Inferior parietal cortex (tissue), 1 donor: ENCODE data around the gene CHCHD5.

Source experiments
- DNase-seq: peaks from one replicate; pipeline ENCODE4 v3.0.0-alpha.2; 2016; ENCODE audit errors: extremely low spot score

The CHCHD5 gene

DNA sequence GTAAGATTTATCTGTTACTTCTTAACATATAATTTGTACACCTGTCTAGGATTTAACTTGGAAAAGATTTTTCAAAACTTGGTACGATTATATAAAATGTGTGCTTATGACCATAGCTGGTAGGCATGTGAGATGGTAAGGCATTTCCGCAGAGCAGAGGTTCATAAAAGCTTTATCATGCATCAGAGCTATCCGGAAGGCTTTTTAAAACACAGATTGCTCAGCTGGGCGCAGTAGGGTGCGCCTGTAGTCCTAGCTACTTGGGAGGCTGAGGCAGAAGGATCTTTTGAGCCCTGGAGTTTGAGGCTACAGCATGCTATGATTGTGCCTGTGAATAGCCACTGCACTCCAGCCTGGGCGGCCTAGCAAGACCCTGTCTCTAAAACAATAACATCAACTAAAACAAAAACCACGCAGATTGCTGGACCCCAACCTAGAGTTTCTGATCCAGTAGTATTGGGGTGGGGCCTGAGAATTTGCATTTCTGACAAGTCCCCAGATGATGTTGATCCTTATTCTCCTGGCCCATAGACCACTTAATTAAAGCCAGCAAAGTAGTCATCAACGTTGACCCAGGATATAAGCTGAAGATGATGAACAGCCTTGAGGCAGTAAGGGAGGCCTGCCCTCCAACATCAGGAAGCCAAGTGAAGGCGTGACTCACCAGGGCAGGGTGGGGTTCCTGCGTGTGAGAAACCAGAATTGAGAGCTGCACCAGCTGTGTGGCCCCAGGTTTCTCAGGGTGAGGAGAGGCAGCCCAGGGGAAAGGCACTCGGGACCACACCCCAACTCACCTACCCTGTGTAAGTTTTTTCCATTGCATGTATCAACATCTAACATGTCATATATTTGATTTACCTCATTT is 39.7 kb downstream of the CHCHD5 start:
- DNase-seq, result no peak

DNA sequence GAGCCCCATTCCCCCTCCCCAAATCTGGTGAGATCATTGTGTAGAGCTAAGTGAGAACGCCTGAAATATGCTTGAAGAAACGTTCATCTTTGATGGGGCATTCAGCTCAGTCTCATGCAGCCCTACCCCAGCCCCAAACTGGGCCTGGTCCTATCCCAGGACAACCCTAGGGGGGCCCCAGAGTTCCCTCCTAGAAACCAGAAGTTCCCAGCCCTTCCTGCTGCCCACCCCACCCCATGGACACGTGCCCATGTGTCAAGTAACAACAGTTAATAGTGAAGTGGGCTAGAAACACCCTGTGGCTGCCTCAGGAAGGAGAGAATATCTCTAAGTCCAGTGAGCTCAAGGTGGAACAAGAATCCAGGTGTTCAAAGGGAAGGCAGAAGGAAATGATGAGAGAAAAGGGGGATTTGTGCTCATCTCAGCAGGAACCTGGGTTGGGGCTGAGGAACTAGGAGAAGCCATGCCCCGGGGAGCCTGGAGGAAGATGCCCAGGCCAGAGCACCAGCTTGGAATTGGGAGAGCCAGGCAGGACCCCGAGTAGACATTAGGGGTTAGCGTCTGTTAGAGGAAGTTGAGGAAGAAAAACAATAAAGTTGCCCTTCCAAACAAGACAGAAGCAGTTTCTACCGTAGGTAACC is 41.2 kb downstream of the CHCHD5 start:
- DNase-seq, result no peak

DNA sequence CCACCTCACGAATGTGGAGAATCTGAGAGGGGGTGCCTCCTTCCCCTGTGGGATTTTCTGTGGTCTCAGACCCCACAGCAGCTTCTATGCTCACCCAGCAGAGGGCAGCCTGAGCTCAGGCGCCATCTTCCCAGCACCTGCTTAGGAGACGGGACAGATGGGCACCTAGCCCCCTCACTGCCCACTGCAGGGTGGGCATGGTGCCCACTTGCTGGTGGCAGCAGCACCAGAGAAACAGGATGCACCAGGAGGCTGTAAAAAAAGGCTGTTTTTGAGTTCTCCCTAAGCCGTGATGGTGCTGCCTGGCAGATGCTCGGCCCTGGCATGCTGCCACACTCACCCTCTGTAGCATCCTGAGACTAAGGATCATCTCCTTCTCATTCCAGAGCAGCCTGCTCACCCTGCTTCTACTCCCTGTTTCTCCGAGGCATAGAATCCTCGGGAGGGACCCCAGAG is 42.2 kb downstream of the CHCHD5 start:
- peak; percentile 77 for DNase-seq

DNA sequence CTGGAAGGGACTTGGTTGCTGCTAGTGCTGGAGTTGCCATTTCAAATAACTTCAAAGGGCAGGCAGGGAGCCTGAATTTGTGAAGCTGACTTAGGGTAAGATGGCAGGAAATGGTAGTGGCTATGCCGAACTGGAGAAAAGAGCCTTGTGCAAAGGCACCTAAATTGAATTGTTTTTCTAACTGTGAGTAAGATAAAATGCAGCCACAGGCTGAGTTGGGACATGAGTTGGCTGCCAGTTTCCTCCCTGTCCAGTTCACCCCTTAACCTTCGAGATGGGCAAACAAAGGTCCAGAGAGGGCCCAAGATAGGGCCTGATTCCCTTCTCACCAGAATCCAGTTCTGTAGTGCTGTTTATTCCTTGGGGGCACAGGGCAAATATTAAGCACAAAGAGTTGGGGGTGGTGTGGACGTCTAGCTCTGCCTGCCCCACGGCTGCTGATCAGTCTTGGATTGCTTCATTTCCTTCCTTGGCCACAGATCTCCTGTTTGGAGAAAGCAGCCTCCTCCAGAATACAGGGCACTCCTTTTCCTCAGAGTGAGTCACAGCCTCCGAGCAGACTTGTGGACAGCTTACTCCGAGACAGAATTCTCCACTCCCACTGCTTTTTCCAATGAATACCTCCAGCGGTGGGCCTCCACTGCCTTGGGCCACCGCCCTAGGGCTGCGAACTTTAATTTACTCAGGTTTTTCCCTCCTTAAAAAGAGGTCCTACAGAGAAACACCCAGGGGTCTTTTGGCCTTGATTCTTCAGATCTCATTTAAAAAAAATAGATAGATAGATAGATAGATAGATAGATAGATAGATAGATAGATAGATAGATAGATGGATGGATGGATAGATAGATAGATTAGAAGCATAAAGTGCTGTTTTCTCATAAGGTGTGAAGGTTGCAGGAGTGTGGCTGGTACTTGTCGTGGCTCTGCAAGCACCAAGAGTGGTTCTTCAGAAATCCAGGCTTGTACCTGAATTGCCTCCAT is 42.9 kb downstream of the CHCHD5 start:
- peak; percentile 45 for DNase-seq

DNA sequence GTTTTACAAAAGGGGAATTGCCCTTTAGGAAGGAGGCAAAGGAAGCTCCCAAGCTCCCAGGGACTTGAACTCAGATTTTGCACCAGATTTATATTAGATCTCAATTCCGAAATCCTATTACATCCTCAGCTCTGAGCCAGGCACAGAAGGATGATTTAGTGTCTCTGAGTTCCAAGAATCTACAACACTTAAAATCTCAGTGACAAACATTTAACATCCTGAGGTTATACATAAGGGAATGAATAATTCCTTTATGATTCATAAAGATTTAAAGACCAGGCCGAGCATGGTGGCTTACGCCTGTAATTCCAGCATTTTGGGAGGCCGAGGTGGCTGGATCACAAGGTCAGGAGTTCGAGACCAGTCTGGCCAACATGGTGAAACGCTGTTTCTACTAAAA is 44.8 kb downstream of the CHCHD5 start:
- DNase-seq, result no peak

DNA sequence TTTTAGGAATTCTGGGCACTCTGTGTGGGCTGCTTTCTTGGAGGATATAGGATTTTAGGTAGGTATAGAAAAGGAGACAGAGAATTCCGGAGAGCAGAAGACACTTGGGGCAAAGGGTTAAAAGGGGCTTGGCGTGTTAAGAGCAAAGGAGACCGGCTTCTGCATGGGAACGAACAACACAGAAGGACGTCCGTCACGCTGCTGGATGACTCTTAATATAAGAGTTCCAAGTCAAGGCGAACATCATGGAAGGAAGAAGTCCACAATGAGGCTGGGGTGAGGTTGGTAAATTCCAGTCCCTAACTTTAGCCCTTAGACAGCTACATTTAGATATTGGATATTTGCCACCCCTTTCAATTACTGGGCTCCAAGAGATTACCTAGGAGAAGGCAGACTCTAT is 45.4 kb downstream of the CHCHD5 start:
- no peak for DNase-seq

DNA sequence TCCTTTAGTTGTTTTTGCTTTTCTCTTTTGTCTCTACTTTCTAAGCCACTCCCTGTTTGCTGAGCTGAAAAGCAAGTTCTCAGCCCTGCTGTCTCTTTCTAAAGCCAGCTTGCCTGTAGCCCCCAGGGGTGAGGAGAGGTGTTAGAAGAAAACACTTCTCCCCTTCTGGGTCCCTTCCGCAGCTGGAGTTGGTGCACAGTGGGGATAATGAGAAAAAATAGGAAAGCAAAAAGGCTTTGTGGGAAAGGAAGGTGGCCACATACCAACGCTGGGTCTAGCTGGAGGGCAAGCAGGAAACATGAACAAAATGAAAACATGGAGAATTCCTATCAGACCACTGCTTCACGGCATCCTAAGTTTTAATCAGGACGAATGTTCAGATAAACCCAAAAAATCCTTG is 45.9 kb downstream of the CHCHD5 start:
- DNase-seq, result no peak

DNA sequence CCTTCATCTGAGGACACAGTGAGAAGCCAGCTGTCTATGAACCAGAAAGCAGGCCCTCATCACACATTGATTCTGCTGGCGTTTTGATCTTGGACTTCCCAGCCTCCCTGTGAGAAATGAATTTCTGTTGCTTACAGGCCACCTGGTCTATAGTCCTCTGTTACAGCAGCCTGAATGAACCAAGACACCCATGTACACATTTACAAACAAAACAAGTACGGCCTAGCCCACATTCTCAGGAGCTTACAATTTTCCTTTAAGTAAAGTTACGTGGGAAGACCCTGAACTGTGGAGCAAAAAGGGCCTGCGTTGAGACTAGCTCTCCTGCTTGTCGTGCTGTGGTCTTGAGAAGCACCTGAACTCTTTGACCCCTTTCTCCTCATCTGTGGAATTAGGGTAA is 49.3 kb downstream of the CHCHD5 start:
- DNase-seq, result no peak

DNA sequence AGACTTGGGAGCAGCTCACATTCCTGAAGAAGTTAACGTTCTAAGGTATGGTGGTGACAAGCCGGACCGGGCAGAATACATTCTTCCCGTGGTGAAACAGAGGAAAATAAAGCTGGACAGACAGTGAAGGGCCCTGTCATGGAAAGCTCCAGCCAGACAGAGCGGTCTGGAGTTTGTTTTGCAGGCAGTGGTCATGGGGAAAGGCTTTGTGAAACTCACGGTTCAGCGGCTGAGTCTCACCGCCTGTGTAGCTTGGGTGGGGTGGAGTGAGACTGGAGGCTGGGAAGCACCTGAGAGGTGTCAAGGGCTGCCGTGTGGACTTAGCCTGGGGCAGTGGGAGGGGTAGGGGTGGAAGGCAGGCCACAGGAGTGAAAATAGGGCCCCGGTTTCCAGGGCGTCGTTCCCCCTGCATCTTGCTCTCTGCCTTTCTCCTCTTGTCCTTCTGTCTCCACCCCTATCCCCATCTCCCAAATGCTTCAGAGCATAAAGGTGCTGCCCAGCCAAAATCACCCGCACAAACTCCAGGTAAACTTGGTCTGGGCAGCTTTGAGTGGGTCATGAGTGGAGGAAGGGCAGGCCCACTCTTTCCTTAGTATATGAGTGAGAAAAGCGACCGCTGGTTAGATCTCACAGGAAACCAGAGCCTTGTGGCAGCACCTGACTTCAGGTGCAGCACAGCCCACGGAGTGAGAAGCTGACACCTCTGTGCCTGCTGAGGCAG is 49.9 kb downstream of the CHCHD5 start:
- DNase-seq, result no peak

DNA sequence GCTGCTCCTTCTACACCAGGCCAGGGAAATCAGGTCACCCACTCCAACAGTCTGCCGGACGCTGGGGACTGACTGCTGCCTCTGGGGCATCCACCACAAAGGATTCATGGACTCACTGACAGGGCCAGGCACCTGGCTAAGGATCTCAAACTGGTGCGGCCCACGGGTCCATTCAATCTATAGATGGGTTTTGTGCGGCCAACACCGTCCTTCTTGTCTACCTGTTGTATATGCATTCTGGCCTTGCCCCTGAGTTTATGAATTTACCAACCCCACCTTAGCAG is 50.4 kb downstream of the CHCHD5 start:
- DNase-seq, result no peak

DNA sequence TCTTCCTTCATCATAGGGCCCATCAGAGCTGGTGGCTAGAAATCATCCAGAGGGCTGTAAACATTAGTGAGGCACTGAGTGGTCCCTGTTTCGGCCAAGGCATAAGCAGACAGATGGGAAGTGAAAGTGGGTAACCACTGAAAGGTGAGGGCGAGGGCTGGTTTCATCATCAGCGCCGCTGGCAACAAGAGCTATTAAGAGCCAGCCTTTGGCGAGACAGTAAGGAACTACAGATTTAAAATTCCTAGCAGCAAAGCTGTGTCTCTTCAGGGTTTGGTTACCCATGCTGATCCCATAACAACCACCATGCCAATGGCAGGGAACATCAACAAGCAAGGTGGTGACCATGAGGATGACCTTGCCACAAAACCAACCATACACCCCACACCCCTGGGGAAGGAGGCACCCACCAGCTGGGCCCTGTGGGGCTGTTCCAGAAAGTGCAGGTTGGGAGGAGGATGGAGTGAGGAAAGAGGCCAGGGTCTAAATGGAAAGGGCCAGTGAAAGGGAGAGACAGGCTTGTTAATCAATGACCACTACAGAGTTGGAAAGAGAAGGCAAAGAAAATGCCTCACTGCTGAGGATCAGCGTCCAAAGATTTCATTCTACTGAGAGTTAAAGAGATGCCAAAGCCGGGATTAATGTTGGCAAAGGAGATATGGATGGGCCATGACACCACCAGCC is 52.3 kb downstream of the CHCHD5 start:
- no peak for DNase-seq

DNA sequence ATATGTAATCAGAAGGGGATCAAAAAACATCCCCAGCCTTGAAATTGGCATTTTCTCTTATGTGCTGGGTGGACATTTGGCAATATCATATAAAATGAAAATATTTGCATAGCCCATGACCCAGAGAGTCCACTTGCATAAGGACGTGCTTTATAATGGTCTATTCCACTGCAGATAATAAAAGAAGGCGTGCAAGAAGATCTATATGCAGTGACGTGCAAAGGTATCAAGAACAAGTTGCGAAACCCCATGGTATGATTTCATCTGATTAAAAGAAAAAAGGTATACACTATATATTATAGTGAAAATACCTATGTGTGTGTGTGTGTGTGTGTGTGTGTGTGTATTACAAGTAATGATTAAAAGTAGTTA is 52.9 kb downstream of the CHCHD5 start:
- DNase-seq, result no peak
